ENCODE measurements around the gene CCL3. TPM values are rescaled to one million over a fixed set of nuclear protein-coding genes. Genes with fewer than 3 reads are reported as not detected.

Gene CCL3
- not detected in 2 replicates for total RNA-seq (2012; rRNA removed)

GRCh38 chr17:36089888-36090836 is at the start of gene CCL3:
TSS of gene CCL3 (minus strand) at chr17:36090143. CDS start at chr17:36090058, 85 bp downstream.
- no peaks in the 10 kb centered on the region for H3K36me3 ChIP-seq (ENCODE audit: insufficient read depth, low read length)

GRCh38 chr17:36136439-36136838 is 46.5 kb upstream of the CCL3 start:
- Histone ChIP-seq H3K27me3 (ENCODE audit: control insufficient read depth, insufficient read depth, low read length) (no peaks in the 10 kb centered on the region), H3K9ac (ENCODE audit: low read depth, low read length) (no peak overlapping the region), H3K4me3 (ENCODE audit: low read length) (no peak overlapping the region), H3K9me3 (replicated peaks; ENCODE audit: low read length) (no peaks in the 10 kb centered on the region), H3K4me2 (ENCODE audit: low read length) (no peak overlapping the region), H3K36me3 (ENCODE audit: insufficient read depth, low read length) (no peaks in the 10 kb centered on the region), H3K4me1 (ENCODE audit: control insufficient read depth, insufficient read depth, low read length) (no peaks in the 10 kb centered on the region)

More at GRCh38 chr17:36089888-36090836, at the start of gene CCL3:
- Histone ChIP-seq H3K9ac (ENCODE audit: low read depth, low read length) (no peak within 1 kb of the TSS), H3K9me3 (replicated peaks; ENCODE audit: low read length) (no peaks in the 10 kb centered on the region), H3K4me3 (ENCODE audit: low read length) (no peak within 1 kb of the TSS), H3K27me3 (ENCODE audit: control insufficient read depth, insufficient read depth, low read length) (no peaks in the 10 kb centered on the region), H3K4me1 (ENCODE audit: control insufficient read depth, insufficient read depth, low read length) (no peaks in the 10 kb centered on the region), H3K4me2 (ENCODE audit: low read length) (no peak within 1 kb of the TSS)

- Histone ChIP-seq H3K4me3 (ENCODE audit: low read length) (no peak overlapping the region), H3K4me1 (ENCODE audit: control insufficient read depth, insufficient read depth, low read length) (no peaks in the 10 kb centered on the region), H3K27me3 (ENCODE audit: control insufficient read depth, insufficient read depth, low read length) (no peaks in the 10 kb centered on the region), H3K9ac (ENCODE audit: low read depth, low read length) (no peak overlapping the region), H3K4me2 (ENCODE audit: low read length) (no peak overlapping the region), H3K9me3 (replicated peaks; ENCODE audit: low read length) (no peaks in the 10 kb centered on the region), H3K36me3 (ENCODE audit: insufficient read depth, low read length) (no peaks in the 10 kb centered on the region)
Observed at GRCh38 chr17:36136036-36136435, 46.1 kb upstream of the CCL3 start.

GRCh38 chr17:36135465-36135864 is 45.5 kb upstream of the CCL3 start:
- no peak overlapping the region for H3K9ac ChIP-seq (ENCODE audit: low read depth, low read length)
- H3K4me1 ChIP-seq (ENCODE audit: control insufficient read depth, insufficient read depth, low read length), result no peaks in the 10 kb centered on the region
- no peak overlapping the region for H3K4me3 ChIP-seq (ENCODE audit: low read length)
- H3K9me3 ChIP-seq (replicated peaks; ENCODE audit: low read length), result no peaks in the 10 kb centered on the region
- no peak overlapping the region for H3K4me2 ChIP-seq (ENCODE audit: low read length)
- no peaks in the 10 kb centered on the region for H3K27me3 ChIP-seq (ENCODE audit: control insufficient read depth, insufficient read depth, low read length)
- H3K36me3 ChIP-seq (ENCODE audit: insufficient read depth, low read length), result no peaks in the 10 kb centered on the region

- H3K36me3 ChIP-seq (ENCODE audit: insufficient read depth, low read length), result no peaks in the 10 kb centered on the region
- H3K9me3 ChIP-seq (replicated peaks; ENCODE audit: low read length), result no peaks in the 10 kb centered on the region
- H3K4me1 ChIP-seq (ENCODE audit: control insufficient read depth, insufficient read depth, low read length), result no peaks in the 10 kb centered on the region
- H3K27me3 ChIP-seq (ENCODE audit: control insufficient read depth, insufficient read depth, low read length), result no peaks in the 10 kb centered on the region
- no peak overlapping the region for H3K9ac ChIP-seq (ENCODE audit: low read depth, low read length)
- no peak overlapping the region for H3K4me3 ChIP-seq (ENCODE audit: low read length)
- H3K4me2 ChIP-seq (ENCODE audit: low read length), result no peak overlapping the region
Observed at GRCh38 chr17:36133602-36134236, 43.8 kb upstream of the CCL3 start.

GRCh38 chr17:36132421-36132831 is 42.5 kb upstream of the CCL3 start:
- H3K4me2 ChIP-seq (ENCODE audit: low read length), result no peak overlapping the region
- H3K36me3 ChIP-seq (ENCODE audit: insufficient read depth, low read length), result no peaks in the 10 kb centered on the region
- no peaks in the 10 kb centered on the region for H3K4me1 ChIP-seq (ENCODE audit: control insufficient read depth, insufficient read depth, low read length)
- no peak overlapping the region for H3K4me3 ChIP-seq (ENCODE audit: low read length)
- H3K27me3 ChIP-seq (ENCODE audit: control insufficient read depth, insufficient read depth, low read length), result no peaks in the 10 kb centered on the region
- H3K9ac ChIP-seq (ENCODE audit: low read depth, low read length), result no peak overlapping the region
- H3K9me3 ChIP-seq (replicated peaks; ENCODE audit: low read length), result no peaks in the 10 kb centered on the region

GRCh38 chr17:36131931-36132330 is 42.0 kb upstream of the CCL3 start:
- no peak overlapping the region for H3K4me3 ChIP-seq (ENCODE audit: low read length)
- no peak overlapping the region for H3K4me2 ChIP-seq (ENCODE audit: low read length)
- H3K9me3 ChIP-seq (replicated peaks; ENCODE audit: low read length), result no peaks in the 10 kb centered on the region
- H3K36me3 ChIP-seq (ENCODE audit: insufficient read depth, low read length), result no peaks in the 10 kb centered on the region
- no peaks in the 10 kb centered on the region for H3K4me1 ChIP-seq (ENCODE audit: control insufficient read depth, insufficient read depth, low read length)
- no peaks in the 10 kb centered on the region for H3K27me3 ChIP-seq (ENCODE audit: control insufficient read depth, insufficient read depth, low read length)
- no peak overlapping the region for H3K9ac ChIP-seq (ENCODE audit: low read depth, low read length)

- H3K4me1 ChIP-seq (ENCODE audit: control insufficient read depth, insufficient read depth, low read length), result no peaks in the 10 kb centered on the region
- H3K36me3 ChIP-seq (ENCODE audit: insufficient read depth, low read length), result no peaks in the 10 kb centered on the region
- H3K27me3 ChIP-seq (ENCODE audit: control insufficient read depth, insufficient read depth, low read length), result no peaks in the 10 kb centered on the region
- H3K4me3 ChIP-seq (ENCODE audit: low read length), result no peak overlapping the region
- no peak overlapping the region for H3K4me2 ChIP-seq (ENCODE audit: low read length)
- H3K9me3 ChIP-seq (replicated peaks; ENCODE audit: low read length), result no peaks in the 10 kb centered on the region
- no peak overlapping the region for H3K9ac ChIP-seq (ENCODE audit: low read depth, low read length)
Observed at GRCh38 chr17:36131421-36131820, 41.5 kb upstream of the CCL3 start.

GRCh38 chr17:36130346-36130745 is 40.4 kb upstream of the CCL3 start:
- Histone ChIP-seq H3K4me3 (ENCODE audit: low read length) (no peak overlapping the region), H3K27me3 (ENCODE audit: control insufficient read depth, insufficient read depth, low read length) (no peaks in the 10 kb centered on the region), H3K9ac (ENCODE audit: low read depth, low read length) (no peak overlapping the region), H3K9me3 (replicated peaks; ENCODE audit: low read length) (no peaks in the 10 kb centered on the region), H3K4me2 (ENCODE audit: low read length) (no peak overlapping the region), H3K36me3 (ENCODE audit: insufficient read depth, low read length) (no peaks in the 10 kb centered on the region), H3K4me1 (ENCODE audit: control insufficient read depth, insufficient read depth, low read length) (no peaks in the 10 kb centered on the region)

- H3K9me3 ChIP-seq (replicated peaks; ENCODE audit: low read length), result peaks cover 4% of the 10 kb centered on the region
- no peak overlapping the region for H3K9ac ChIP-seq (ENCODE audit: low read depth, low read length)
- H3K36me3 ChIP-seq (ENCODE audit: insufficient read depth, low read length), result no peaks in the 10 kb centered on the region
- no peak overlapping the region for H3K4me2 ChIP-seq (ENCODE audit: low read length)
- no peak overlapping the region for H3K4me3 ChIP-seq (ENCODE audit: low read length)
- H3K4me1 ChIP-seq (ENCODE audit: control insufficient read depth, insufficient read depth, low read length), result no peaks in the 10 kb centered on the region
- H3K27me3 ChIP-seq (ENCODE audit: control insufficient read depth, insufficient read depth, low read length), result no peaks in the 10 kb centered on the region
Observed at GRCh38 chr17:36129616-36130015, 39.7 kb upstream of the CCL3 start.

GRCh38 chr17:36128411-36128978 is 38.6 kb upstream of the CCL3 start:
- no peak overlapping the region for H3K9ac ChIP-seq (ENCODE audit: low read depth, low read length)

More at GRCh38 chr17:36128411-36128978, 38.6 kb upstream of the CCL3 start:
- H3K36me3 ChIP-seq (ENCODE audit: insufficient read depth, low read length), result no peaks in the 10 kb centered on the region
- H3K4me2 ChIP-seq (ENCODE audit: low read length), result no peak overlapping the region
- no peaks in the 10 kb centered on the region for H3K27me3 ChIP-seq (ENCODE audit: control insufficient read depth, insufficient read depth, low read length)
- peaks cover 4% of the 10 kb centered on the region for H3K9me3 ChIP-seq (replicated peaks; ENCODE audit: low read length)
- H3K4me1 ChIP-seq (ENCODE audit: control insufficient read depth, insufficient read depth, low read length), result no peaks in the 10 kb centered on the region
- H3K4me3 ChIP-seq (ENCODE audit: low read length), result no peak overlapping the region

All from skeletal muscle satellite cell (primary cell).